Measurements from ENCODE around the gene ALPP.

Gene ALPP

GRCh38 chr2:232351686-232352510 lies 26.7 kb upstream of the ALPP start:
- Histone ChIP-seq H2AFZ (ENCODE audit: low read depth) (no peak overlapping the region), H3K36me3 (ENCODE audit: insufficient read depth) (no peaks in the 10 kb centered on the region), H3K79me2 (ENCODE audit: insufficient read depth, low read depth) (no peaks in the 10 kb centered on the region), H3K27me3 (ENCODE audit: insufficient read depth, low read depth) (no peaks in the 10 kb centered on the region), H4K20me1 (ENCODE audit: insufficient read depth) (no peaks in the 10 kb centered on the region), H3K27ac (no peak overlapping the region), H3K4me2 (no peak overlapping the region), H3K9ac (no peak overlapping the region), H3K4me3 (IDR thresholded peaks at IDR 0.05; ENCODE audit: insufficient read depth, low read depth, low read length) (no peak overlapping the region), H3K4me1 (ENCODE audit: low read depth, poor library complexity, severe bottlenecking) (no peaks in the 10 kb centered on the region)
- TF ChIP-seq, protein P1, sequence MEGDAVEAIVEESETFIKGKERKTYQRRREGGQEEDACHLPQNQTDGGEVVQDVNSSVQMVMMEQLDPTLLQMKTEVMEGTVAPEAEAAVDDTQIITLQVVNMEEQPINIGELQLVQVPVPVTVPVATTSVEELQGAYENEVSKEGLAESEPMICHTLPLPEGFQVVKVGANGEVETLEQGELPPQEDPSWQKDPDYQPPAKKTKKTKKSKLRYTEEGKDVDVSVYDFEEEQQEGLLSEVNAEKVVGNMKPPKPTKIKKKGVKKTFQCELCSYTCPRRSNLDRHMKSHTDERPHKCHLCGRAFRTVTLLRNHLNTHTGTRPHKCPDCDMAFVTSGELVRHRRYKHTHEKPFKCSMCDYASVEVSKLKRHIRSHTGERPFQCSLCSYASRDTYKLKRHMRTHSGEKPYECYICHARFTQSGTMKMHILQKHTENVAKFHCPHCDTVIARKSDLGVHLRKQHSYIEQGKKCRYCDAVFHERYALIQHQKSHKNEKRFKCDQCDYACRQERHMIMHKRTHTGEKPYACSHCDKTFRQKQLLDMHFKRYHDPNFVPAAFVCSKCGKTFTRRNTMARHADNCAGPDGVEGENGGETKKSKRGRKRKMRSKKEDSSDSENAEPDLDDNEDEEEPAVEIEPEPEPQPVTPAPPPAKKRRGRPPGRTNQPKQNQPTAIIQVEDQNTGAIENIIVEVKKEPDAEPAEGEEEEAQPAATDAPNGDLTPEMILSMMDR (conservative IDR thresholded peaks at IDR 0.05; ENCODE audit: low read depth, low read length): no peak

DNA sequence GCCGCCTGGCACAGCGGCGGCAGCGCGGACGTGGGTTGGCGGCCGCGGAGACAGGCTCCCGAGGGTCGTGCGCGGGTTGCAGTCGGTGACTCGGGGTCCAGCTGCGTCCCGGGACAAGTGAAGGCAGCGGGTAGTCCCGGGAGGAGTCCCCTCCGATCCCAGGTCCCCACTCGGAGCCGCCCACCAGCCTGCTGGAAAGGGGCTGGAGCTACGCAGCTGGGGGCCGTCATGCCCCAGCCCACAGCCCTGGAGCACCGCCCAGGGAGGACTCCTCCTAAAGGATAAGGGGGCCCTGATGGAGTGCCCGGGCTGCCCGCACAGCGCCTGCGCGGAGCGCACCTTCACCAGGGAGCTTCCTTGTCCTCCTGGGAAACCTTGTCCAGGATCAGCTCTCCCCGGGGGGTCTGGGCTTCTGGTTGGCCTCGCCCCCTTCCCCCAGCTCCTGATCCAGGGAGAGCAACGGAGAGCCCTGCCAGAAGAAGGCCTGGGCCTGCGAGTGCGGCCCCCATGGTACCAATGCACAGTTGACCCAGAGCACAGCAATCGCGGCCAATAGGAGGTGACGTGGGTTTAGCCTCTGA lies 25.9 kb upstream of the ALPP start:
- H2AFZ ChIP-seq (ENCODE audit: low read depth): no peak overlapping the region
- no peaks in the 10 kb centered on the region for H3K36me3 ChIP-seq (ENCODE audit: insufficient read depth)
- no peak overlapping the region for H3K9ac ChIP-seq
- H3K4me2 ChIP-seq: no peak overlapping the region
- no peaks in the 10 kb centered on the region for H3K27me3 ChIP-seq (ENCODE audit: insufficient read depth, low read depth)
- H3K4me1 ChIP-seq (ENCODE audit: low read depth, poor library complexity, severe bottlenecking): no peaks in the 10 kb centered on the region
- no peaks in the 10 kb centered on the region for H3K79me2 ChIP-seq (ENCODE audit: insufficient read depth, low read depth)
- TF ChIP-seq, protein P1 (conservative IDR thresholded peaks at IDR 0.05; ENCODE audit: low read depth, low read length): no peak
- no peaks in the 10 kb centered on the region for H4K20me1 ChIP-seq (ENCODE audit: insufficient read depth)
- no peak overlapping the region for H3K4me3 ChIP-seq (IDR thresholded peaks at IDR 0.05; ENCODE audit: insufficient read depth, low read depth, low read length)
- no peak overlapping the region for H3K27ac ChIP-seq

- Histone ChIP-seq H4K20me1 (ENCODE audit: insufficient read depth) (no peaks in the 10 kb centered on the region), H3K4me2 (no peak overlapping the region), H3K4me1 (ENCODE audit: low read depth, poor library complexity, severe bottlenecking) (no peaks in the 10 kb centered on the region), H3K9ac (no peak overlapping the region), H3K4me3 (IDR thresholded peaks at IDR 0.05; ENCODE audit: insufficient read depth, low read depth, low read length) (no peak overlapping the region), H3K27me3 (ENCODE audit: insufficient read depth, low read depth) (no peaks in the 10 kb centered on the region), H3K27ac (no peak overlapping the region), H3K79me2 (ENCODE audit: insufficient read depth, low read depth) (no peaks in the 10 kb centered on the region), H3K36me3 (ENCODE audit: insufficient read depth) (no peaks in the 10 kb centered on the region), H2AFZ (ENCODE audit: low read depth) (no peak overlapping the region)
- TF ChIP-seq, protein P1 (conservative IDR thresholded peaks at IDR 0.05; ENCODE audit: low read depth, low read length): no peak
Observed at GRCh38 chr2:232353096-232353495, 25.5 kb upstream of the ALPP start.

DNA sequence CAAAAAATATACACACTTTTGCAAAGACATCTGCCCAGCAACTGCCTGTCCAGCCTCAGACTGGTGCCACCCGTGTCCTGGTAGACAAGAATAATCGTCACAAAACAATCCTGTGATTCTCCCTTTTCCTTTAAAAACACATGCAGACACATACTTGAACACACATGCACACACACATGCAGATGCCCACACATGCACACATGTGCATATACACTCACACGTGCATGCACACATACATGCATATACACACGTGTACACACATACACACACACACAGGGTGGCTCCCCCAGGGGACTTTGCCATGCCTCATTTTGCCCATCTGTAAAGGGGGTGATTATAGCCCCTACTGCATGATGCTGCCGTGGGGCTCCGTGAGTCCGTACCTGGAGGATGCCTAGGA lies 24.9 kb upstream of the ALPP start:
- no peak overlapping the region for H3K4me2 ChIP-seq
- no peak overlapping the region for H3K4me3 ChIP-seq (IDR thresholded peaks at IDR 0.05; ENCODE audit: insufficient read depth, low read depth, low read length)
- no peaks in the 10 kb centered on the region for H3K4me1 ChIP-seq (ENCODE audit: low read depth, poor library complexity, severe bottlenecking)
- no peak overlapping the region for H2AFZ ChIP-seq (ENCODE audit: low read depth)
- TF ChIP-seq, protein P1 (conservative IDR thresholded peaks at IDR 0.05; ENCODE audit: low read depth, low read length): no peak
- H3K79me2 ChIP-seq (ENCODE audit: insufficient read depth, low read depth): no peaks in the 10 kb centered on the region
- no peak overlapping the region for H3K27ac ChIP-seq
- no peaks in the 10 kb centered on the region for H3K27me3 ChIP-seq (ENCODE audit: insufficient read depth, low read depth)
- no peaks in the 10 kb centered on the region for H3K36me3 ChIP-seq (ENCODE audit: insufficient read depth)
- H3K9ac ChIP-seq: no peak overlapping the region
- H4K20me1 ChIP-seq (ENCODE audit: insufficient read depth): no peaks in the 10 kb centered on the region

All from KMS-11 (cell line).